ENCODE results near the gene BUB3.

- TF ChIP-seq CTCF (IDR thresholded peaks at IDR 0.05) (no peak), POLR2A (IDR thresholded peaks at IDR 0.05; ENCODE audit: low read length) (no peak), CEBPB (IDR thresholded peaks at IDR 0.05) (no peak), USF2 (IDR thresholded peaks at IDR 0.05) (no peak), RFX5 (IDR thresholded peaks at IDR 0.05) (no peak), SREBF2 (IDR thresholded peaks at IDR 0.05) (no peak), RAD21 (conservative IDR thresholded peaks at IDR 0.05 in 1 of 2, IDR thresholded peaks at IDR 0.05 in 1 of 2) (no peak), MYC (IDR thresholded peaks at IDR 0.05; ENCODE audit: borderline replicate concordance, low read length) (no peak), ZFP36 (IDR thresholded peaks at IDR 0.05; ENCODE audit: borderline replicate concordance, partially characterized antibody) (no peak), HDAC2 (IDR thresholded peaks at IDR 0.05) (no peak), MAZ (IDR thresholded peaks at IDR 0.05; ENCODE audit: borderline replicate concordance, low read depth, low read length) (no peak), MAFK (IDR thresholded peaks at IDR 0.05; ENCODE audit: partially characterized antibody) (no peak)
Measured at GRCh38 chr10:123203393-123204126, 49.4 kb downstream of the BUB3 start.
